ENCODE measurements around the gene CBR3. TPM values are rescaled to one million over a fixed set of nuclear protein-coding genes. Genes with fewer than 3 reads are reported as not detected.
A peak's percentile ranks its signal among the peaks of the same experiment; 100 is the strongest.
"Not testable (repeated sequence)": the region's sequence is repeated elsewhere in the genome, so short reads cannot be mapped to it uniquely, and the experiment has no call there.

Gene CBR3
- total RNA-seq, 1 experiment from 2014 or later = 15.6 TPM

GRCh38 chr21:36115138-36115730 is 19.6 kb upstream of the CBR3 start:
- no peak for DNase-seq (ENCODE audit: low read depth)

DNA sequence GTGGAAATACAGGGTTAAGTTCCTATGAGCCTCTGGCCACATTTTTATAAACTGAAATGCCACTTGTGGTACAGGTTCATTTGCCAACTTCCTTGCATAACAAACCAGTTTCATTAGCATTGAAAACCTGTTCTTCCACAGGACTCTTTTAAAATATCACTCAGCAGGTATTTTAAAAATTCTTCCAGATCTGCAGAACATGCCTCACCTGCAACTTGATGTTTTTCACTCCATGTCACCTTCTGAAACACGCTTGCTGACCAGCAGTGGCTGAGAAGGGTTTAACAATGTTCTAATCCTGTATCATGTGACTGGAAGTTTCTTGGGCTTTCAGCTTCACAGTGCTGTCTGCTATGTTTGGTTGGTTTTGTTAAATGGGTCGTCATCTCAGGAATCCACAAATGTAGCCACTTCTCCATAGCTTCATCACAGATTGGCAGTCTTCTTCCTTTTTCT is 17.6 kb upstream of the CBR3 start:
- no peak for DNase-seq (ENCODE audit: low read depth)

DNA sequence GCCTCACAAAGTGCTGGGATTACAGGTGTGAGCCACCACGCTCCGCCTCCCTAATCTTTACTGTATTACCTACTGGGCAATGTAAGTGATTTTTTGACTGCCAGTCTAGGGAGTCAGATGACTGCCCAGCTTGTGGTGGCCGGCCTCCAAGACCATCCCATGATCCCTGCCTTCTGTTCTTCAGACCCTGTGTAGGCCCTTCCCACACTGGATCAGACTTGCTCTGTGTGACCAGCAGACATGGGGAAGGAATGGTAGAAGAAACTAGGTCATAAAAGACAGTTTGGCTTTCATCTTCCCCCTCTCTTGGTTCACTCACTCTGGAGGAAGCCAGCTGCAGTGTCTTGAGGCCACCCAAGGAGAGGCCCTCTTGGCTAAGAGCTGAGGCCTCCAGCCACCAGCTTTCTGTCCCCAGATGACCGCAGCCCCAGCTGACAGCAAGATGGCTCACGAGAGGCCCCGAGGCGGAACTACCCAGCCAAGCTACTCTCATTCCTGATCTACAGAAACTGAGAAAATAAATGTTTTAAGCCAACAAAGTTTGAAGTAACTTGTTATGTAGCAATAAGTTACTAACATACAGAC is 14.5 kb upstream of the CBR3 start:
- DNase-seq (ENCODE audit: low read depth) = no peak

DNA sequence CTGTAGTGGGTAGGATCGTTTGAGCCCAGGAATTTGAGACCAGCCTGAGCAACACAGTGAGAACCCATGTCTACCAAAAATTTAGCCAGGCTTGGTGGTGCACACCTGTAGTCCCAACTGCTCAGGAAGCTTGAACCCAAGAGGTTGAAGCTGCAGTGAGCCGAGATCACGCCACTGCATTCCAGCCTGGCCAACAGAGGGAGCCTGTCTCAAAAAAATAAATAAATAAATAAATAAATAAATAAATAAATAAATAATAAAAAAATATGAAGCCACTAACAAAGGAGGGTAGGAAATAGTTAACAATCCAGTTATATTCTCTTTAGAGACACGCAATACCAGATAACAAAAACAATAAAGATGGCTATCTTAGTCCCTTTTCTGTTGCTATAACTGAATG is 11.9 kb upstream of the CBR3 start:
- no peak for DNase-seq (ENCODE audit: low read depth)

DNA sequence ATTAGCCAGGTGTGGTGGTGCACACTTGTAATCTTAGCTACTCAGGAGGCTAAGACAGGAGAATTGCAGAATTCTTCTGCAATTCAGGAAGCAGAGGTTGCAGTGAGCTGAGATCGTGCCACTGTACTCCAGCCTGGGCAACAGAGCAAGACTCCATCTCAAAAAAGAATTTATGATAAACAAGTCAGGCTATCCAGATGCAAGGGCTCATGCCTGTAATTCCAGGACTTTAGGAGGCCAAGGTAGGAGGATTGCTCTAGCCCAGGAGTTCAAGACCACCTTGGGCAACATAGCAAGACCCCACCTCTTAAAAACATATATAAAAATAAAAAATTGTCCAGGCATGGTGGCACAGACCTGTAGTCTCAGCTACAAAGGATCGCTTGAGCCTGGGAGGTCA is 10.5 kb upstream of the CBR3 start:
- no peak for DNase-seq (ENCODE audit: low read depth)

DNA sequence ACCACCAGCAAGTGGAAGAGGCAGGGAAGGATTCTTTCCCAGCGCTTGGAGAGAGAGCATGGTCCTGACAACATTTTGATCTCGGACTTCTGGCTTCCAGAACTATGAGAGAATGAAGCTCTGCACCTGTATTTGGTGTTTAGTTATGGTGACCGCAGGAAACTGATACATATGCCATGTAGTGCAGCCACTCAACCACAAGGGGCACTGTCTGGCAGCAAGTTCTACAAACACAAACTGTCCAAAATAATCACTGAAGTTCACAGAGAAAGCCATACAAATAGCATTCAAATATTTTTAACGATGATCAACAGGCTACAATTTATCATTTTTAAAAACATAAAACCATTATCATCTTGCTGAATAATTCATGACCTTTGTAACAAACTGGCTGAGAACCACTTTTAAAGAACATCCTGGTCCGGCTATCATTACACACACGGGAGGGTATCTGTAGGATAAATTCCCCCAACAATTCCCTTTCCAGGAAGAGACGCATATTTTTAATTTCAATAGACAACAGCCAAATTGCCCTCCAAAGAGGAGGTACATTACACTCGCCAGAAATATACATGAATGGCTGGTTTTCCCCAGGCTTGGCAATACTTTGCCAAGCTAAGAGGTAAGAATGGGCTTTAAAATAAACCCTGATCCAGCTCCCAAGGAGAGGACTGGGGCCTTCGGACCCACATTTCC is 9.2 kb upstream of the CBR3 start:
- peak; percentile 46 for DNase-seq (ENCODE audit: low read depth)

GRCh38 chr21:36126208-36126565 is 8.7 kb upstream of the CBR3 start:
- DNase-seq (ENCODE audit: low read depth) = no peak

- no peak for DNase-seq (ENCODE audit: low read depth)
Measured at GRCh38 chr21:36126621-36127110, 8.2 kb upstream of the CBR3 start.

DNA sequence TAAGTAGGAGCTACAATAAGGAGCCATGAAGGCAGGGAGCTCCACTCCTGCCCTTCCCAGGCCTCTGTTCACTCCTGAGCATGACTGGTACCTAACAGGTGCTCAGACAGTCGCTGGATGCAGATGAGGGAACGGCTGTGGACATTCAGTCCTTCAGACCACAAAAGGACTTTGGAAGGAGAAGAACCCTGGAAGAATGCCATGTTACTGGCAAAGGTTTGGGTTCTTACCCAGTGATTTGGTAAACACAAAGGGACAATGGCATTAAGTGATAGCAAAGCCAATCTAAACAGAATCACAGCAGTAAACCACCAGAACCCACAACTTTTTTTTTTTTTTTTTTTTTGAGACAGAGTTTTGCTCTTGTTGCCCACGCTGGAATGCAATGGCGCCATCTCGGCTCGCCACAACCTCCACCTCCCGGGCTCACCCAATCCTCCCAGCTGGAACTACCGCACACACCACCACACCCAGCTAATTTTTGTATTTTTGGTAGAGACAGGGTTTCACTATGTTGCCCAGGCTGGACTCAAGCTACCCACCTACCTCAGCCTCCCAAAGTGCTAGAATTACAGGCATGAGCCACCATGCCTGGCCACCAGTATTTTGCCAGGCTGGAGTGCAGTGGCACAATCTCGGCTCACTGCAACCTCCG is 7.5 kb upstream of the CBR3 start:
- no peak for DNase-seq (ENCODE audit: low read depth)

- DNase-seq (ENCODE audit: low read depth) = no peak
Measured at GRCh38 chr21:36127977-36128376, 6.9 kb upstream of the CBR3 start.

GRCh38 chr21:36129219-36129618 is 5.7 kb upstream of the CBR3 start:
- DNase-seq (ENCODE audit: low read depth) = no peak

GRCh38 chr21:36130414-36130762 is 4.5 kb upstream of the CBR3 start:
- not testable (repeated sequence) for DNase-seq (ENCODE audit: low read depth)

DNA sequence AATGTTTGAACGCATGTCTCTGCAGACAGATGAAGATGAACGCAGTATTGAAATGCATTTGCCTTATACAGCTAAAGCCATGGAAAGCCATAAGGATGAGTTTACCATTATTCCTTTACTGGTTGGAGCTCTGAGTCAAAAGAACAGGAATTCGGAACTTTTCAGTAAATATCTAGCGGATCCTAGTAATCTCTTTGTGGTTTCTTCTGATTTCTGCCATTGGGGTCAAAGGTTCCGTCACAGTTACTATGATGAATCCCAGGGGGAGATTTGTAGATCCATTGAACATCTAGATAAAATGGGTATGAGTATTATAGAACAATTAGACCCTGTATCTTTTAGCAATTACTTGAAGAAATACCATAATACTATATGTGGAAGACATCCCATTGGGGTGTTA is 4.0 kb upstream of the CBR3 start:
- not testable (repeated sequence) for DNase-seq (ENCODE audit: low read depth)

DNA sequence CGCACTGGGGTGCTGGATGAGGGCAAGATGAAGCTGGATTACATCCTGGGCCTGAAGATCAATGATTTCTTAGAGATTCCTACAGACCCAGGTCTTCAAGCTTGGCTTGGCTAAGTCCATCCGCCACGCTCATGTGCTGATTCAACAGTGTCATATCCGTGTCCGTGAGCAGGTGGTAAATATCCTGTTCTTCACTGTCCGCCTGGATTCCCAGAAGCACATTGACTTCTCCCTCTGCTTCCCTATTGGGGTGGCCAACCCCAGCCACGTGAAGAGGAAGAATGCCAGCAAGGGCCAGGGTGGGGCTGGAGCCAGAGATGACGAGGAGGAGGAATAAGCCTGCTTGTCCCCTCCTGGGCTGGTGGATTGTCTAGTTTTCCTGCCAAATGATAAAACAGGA is 2.2 kb upstream of the CBR3 start:
- no peak for DNase-seq (ENCODE audit: low read depth)

DNA sequence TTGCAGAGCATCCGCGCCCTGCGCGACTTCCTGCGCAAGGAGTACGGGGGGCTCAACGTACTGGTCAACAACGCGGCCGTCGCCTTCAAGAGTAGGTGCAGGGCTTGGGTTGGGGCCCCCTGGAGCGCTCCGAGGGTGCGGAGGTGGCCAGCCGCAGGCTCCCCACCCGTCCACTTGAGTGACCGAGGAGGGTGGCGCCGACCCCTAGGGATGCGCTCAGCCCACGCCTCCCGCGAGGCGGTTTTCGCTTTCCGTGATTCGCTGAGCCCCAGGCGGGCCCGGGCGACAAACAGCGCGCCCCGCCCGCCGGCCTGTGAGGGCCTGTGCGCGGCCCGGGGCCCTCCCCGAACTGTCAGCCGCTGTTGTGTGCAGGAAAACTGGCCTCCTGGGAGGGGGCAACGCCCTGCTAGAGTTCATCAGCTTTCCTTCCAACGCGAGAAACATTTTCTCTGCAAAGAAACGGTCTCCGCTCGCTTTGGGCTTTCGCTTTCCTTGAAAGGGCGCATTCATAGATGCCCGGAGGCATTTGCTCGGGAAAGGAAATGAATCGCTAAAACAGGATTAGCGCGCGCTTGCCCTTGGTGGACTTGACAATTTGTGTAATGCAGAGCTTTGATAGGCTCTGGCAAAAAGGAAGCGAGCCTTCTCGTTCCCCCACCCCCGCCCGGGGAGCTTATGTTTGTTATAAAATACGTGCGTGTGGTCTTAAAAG is 668 bp downstream of the CBR3 start:
- peak; percentile 85 for DNase-seq (ENCODE audit: low read depth)

DNA sequence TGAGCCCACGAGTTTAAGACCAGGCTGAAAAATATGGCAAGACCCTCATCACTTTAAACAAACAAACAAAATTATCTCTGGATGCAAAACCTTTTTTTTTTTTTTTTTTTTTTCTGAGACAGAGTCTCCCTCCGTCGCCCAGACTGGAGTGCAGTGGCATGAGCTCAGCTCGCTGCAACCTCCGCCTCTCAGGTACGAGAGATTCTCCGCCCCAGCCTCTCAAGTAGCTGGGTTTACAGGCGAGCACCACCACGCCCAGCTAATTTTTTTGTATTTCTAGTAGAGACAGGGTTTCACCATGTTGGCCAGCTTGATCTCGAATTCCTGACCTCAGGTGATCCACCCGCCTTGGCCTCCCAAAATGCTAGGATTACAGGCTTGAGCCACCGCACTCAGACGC is 4.9 kb downstream of the CBR3 start:
- not testable (repeated sequence) for DNase-seq (ENCODE audit: low read depth)

DNA sequence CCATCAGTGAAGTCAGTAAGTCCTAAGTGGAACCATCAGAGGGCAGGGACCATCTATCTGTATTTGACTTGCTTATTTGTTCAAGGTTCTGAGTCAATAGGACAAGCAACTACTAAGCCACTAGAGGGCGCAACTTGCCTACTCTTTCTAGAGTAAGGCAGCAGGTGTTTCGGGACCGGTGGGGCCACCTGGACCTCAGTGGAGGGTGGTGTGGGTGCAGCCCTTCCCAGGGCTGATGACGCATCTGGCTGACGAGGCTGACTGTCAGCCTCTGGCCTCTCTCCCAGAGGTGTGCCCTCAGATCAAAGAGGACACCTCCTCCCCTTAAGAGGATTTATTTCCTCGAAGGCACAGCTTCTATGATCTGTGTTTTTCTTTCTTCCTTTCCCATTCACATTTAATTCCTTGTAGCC is 6.6 kb downstream of the CBR3 start:
- peak; percentile 89 for DNase-seq (ENCODE audit: low read depth)

DNA sequence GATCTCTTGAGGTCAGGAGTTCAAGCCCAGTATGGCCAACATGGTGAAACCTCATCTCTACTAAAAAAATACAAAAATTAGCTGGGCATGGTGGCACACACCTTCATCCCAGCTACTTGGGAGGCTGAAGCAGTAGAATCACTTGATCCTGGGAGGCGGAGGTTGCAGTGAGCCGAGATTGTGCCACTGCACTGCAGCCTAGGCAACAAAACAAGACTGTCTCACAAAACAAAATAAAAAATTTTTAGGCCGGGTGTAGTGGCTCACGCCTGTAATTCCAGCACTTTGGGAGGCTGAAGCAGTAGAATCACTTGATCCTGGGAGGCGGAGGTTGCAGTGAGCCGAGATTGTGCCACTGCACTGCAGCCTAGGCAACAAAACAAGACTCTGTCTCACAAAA is 9.4 kb downstream of the CBR3 start:
- DNase-seq (ENCODE audit: low read depth) = not testable (repeated sequence)

- DNase-seq (ENCODE audit: low read depth) = no peak
Measured at GRCh38 chr21:36145259-36145658, 10.4 kb downstream of the CBR3 start.

- DNase-seq (ENCODE audit: low read depth) = no peak
Measured at GRCh38 chr21:36147911-36148310, 13.0 kb downstream of the CBR3 start.

DNA sequence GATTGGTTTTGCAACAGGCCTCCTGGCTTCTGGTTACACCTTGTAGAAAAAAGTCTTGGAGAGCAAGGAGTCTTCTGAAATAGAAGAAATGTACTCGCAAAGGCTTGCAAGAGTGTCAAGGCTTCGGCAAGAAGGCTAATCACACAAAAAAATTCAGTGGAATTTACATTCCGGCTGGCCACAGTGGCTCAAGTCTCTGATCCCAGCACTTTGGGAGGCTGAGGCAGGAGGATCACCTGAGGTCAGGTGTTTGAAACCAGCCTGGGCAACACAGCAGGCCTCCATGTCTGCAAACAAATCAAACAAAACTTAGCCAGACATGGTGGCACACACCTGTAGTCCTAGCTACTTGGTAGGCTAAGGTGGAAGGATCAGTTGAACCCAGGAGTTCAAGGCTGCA is 14.0 kb downstream of the CBR3 start:
- no peak for DNase-seq (ENCODE audit: low read depth)
